H1 (cell line): ENCODE results near the gene NDUFA5. TPM values are rescaled to one million over a fixed set of nuclear protein-coding genes. Genes with fewer than 3 reads are reported as not detected.

Experiments used
- ASH2L ChIP-seq: fragments of 200-600, 300-600 bp; sonication (generic); IDR thresholded peaks from one replicate; pipeline ENCODE4 v1.7.1; 2017; ENCODE audit warnings: low read length
- CHD7 ChIP-seq: fragments of 300-600 bp; sonication (generic); IDR thresholded peaks from 2 replicates; pipeline ENCODE4 v1.7.1; 2012; ENCODE audit warnings: low read length, moderate library complexity, mild to moderate bottlenecking, inconsistent platforms; ENCODE audit not compliant: insufficient replicate concordance
- HDAC6 ChIP-seq: IDR thresholded peaks from one replicate; pipeline ENCODE4 v1.7.1; 2012; ENCODE audit warnings: low read depth, mild to moderate bottlenecking, inconsistent platforms, low read length, moderate library complexity
- polyA plus RNA-seq, 7 experiments: library from polyadenylated mRNA; depleted of rRNA in 3 of 7; stranded (reverse) in 5 of 7; unstranded in 2 of 7; fragments of >200 nt in 5 of 7; fragments of 200-250 nt in 2 of 7; gene quantifications; 1 replicate in 5 of 7; 2 replicates in 1 of 7; 4 replicates in 1 of 7; pipeline versions ENCODE4 v1.2.1 to v1.2.3, GENCODE V29; 2011 to 2013; ENCODE audit warnings: missing spikeins in 2 of 7, mixed read lengths in 2 of 7
- total RNA-seq: library from RNA; stranded (reverse); fragmentation: NEBNext Ultra II Directional; extraction: Animal tissue kit (Norgen Biotek cat#: 25700); gene quantifications from 2 replicates; pipeline ENCODE4 v1.2.1, GENCODE V29; 2021

Gene NDUFA5
- total and polyA plus RNA-seq, 2 of the 8 experiments (the other 6 are each of a cell fraction or from before 2014, with no cell fraction given): 7.6 to 76.3 TPM

DNA sequence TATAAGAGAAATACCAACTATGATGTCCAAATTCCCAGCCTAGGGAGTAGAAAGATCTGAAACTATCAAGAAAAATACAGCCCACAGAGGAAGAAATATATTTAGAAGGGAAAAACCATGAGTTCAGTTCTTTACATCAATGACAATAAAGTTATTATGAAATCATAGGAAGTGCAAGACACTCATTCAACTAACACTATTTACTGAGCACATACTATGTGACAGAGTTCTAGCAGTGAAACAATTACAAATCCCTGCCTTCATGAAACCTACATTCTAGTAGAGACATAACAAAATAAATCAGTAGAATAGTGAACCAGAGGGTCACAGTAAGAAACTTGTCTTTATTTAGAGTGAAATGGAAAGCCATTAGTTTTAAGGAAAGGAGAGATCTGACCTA is 2.1 kb downstream of the NDUFA5 start (continued):
- TF ChIP-seq CHD7 (no peak), HDAC6 (no peak), ASH2L (no peak)
